Amygdala (tissue), 56 donors: ENCODE data around the gene NINJ2.
"Not testable (repeated sequence)": the region's sequence is repeated elsewhere in the genome, so short reads cannot be mapped to it uniquely, and the experiment has no call there.

Source experiments
- DNase-seq, 56 donors: peaks; one replicate each; lab custom pipeline; 2025; lab: John Stamatoyannopoulos, UW

NINJ2 gene, protein sequence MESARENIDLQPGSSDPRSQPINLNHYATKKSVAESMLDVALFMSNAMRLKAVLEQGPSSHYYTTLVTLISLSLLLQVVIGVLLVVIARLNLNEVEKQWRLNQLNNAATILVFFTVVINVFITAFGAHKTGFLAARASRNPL

DNA sequence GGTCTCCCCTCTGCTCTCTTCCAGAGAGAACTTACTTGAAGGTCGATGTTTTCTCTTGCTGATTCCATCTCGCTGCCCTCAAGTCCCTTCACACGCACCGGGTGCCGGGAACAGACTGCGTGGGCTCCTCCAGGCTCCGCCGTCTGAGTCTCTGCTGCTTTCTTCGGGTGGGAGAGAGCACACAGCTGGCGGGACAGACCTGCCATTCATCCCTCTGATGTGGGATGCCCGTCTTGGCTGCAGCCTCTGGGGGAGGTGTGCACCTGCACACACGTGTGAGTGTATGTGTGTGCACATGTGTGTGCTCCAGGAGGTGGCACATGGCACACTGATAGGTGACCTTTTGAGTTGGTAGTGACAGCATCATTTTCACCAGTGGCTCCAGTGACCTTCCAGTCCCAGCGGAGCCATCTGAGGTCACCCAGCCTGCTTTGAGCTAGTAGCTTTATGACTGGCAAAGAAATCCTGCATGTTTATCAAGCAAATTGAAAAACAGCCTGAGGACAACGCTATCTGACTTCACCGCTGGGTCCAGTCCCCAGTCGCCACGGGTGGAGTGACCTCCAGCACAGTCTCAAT, at the start of gene NINJ2:
TSS of gene NINJ2 (minus strand) at position 153 of the 579 bp plus-strand sequence. CDS start at position 68, 85 bp downstream.
- peak in 18 of 56 donors; percentile 22 to 65 (median 46) for DNase-seq

DNA sequence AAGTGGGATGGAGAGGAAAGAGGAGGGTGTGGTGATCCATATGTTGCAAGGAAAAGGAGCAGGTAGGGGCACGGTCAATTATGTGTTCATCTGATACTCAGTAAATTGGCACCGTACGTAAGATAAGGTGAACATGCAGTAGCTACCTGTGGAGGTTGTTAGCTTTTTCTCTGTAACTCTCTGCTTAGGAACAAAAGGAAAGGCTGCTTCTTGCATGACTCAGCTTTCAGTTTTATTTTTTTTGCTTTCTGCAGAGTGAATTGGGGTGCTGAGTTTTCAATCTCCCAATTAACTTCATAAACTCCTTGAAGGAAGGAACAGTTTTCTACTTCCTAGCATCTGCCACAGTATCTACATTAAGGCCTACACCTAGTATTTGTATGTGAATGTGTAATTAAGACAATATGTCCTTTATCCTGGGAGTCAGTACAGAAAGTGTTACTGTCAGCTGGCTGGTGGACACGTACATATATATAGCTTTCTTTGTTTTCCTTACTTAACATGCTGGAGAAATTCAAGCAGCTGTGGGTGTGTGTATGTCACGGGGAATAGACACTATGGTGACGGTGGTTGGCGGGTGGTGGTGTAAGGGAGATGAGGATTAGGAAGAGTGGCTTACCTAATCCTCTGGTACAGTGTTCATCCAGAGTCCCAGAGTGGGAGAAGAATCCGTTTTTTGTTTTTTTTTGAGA, 49.1 kb upstream of the NINJ2 start:
- DNase-seq = peak in 24 of 56 donors; percentile 4 to 65 (median 30)

DNA sequence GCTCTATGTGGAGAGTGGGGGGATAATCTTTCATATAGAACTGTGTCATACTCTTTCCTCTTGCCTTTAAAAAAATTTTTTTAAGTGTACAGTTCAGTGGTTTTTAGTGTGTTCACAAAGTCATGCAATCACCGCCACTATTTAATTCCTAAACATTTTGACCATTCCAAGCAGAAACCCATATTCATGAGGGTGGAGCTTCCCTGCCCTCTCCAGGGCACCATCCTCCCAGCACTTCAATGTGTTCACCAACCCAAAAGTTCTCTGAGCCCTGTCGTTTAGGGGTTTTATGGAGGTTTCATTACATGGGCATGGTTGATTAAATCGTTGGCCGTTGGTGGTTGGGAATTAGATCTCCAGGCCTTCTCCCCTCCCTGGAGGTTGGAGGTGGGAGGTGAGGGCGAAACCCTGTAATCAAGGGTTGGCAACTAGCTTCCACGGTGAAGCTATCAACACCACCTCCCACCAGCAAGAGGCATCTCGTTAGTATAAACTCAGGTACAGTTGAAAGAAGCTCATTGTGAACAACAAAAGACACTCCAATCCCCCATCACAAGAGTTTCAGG, 46.3 kb upstream of the NINJ2 start:
- no peak for DNase-seq

DNA sequence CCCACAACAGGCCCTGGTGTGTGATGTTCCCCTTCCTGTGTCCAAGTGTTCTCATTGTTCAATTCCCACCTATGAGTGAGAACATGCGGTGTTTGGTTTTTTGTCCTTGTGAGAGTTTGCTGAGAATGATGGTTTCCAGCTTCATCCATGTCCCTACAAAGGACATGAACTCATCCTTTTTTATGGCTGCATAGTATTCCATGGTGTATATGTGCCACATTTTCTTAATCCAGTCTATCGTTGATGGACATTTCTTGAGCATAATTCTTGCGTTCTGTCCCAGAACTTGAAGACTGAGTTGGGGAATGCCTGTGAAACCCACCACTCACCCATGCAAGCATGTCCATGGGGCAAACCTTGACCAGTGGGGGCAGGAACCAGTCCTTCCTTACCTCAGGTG, 44.8 kb upstream of the NINJ2 start:
- not testable (repeated sequence) for DNase-seq

DNA sequence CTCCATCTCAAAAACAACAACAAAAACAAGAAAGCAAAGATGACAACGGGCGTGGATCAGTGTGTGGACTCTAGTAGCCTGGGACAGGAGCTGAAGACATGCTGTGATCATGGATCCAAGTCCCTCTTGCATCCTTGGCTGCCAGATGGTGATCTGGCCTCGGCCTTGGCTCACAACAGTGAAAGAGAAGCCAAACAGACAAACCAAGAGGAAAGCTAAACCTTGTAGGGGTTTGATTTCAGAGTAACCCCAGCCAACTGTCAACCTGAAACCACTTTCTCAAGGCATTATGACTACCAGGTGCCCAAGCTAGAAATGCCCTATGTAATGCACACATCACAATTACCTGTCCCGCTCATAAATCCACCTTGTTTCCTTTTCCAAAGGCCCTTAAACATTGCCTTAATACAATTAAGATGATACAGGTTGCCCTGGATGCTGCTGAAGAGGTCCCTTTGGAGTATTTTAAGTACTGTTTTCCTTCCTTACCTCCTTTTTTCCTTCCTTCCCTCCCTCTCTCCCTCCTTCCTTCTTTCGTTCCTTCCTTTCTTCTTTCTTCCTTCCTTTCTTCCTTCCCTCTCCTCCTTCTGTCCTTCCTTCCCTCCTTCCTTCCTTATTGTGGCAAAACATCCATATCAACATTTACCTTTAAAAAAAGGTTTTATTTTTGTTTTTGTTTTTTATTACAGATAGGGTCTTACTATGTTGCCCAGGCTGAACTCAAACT, 41.4 kb upstream of the NINJ2 start:
- no peak for DNase-seq

DNA sequence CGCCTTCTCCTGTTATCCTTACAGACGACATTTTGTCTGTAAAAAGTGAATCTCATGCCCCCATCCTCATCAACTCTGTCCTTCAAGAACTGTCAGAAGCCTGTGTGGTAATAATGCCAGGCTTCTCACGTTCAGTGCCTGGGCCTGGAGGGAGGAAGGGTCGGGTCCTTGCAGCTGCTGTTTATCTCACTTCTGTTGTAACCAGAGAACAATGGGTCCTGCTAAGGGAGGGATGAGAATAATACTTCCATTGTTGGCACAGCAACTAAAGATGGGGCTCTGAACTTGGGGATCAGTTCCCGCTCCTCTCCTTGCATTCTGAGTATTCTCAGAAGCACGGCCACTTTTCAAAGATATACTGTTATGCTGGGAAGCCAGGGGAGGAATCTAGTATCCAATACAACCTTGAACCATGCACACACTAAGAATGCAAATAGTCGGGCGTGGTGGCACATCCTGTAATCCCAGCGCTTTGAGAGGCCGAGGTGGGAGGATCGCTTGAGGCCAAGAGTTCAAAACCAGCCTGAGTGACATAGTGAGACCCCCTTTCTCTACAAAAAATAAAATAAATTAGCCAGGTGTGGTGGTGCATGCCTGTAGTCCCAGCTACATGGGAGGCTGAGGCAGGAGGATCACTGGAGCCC, 38.8 kb upstream of the NINJ2 start:
- DNase-seq = peak in 49 of 56 donors; percentile 3 to 87 (median 59)

DNA sequence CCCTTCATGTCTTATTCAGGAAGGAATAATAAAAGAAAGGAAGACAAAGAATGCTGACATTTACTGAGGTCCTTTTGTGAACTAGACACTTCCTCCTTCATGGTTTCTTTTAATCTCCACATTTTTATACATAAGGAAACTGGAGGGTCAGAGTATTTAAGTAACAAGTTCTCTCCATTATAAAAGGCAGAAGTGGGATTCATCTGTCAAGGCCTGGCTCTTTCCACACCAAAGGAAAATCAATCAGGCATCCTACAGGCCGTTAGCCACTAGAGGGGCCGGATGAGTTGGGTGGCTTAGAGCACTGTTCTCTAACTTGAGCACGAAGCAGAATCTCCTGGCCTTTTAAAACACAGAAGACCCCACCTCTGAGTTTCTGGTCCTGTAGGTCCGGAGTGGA, 36.8 kb upstream of the NINJ2 start:
- DNase-seq = peak in 1 of 56 donors; percentile 25

DNA sequence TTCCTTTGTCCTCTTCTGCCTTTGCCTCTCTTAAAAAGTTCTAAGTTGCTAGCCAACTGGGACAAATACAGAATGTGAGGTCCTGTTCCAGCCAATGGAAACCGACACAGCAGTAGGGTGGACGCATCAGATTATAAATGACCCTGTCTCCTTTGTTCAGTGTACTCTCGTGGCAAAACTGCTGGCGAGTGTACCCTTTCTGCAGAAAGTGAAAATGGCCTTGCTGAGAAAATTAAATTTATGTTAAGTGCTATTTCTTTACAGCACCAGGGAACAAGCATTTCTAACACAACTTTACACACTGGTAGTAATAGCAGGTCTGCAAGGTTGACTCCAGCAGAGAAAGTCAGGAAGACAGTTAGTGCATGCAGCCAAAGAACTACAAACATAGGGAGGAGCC, 35.0 kb upstream of the NINJ2 start:
- not testable (repeated sequence) for DNase-seq

DNA sequence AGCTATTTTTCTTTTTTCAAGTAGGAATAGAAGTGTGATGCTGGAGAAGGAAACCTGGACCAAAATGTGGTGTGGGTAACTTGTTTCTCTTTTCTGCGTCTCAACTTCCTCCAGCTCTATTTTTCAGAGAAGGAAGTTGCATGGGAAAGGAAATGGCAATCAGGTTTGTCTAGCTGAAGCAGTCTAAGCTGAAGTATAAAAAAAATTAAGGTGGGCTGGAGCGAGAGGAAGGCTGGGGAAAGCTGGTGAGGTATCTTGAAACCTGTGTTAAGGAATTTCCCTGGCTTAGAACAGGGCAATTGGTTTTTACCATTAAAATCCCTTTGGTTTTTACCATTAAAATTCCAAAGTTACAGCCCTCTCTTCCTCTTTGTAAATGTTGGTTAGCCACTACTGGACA, 34.2 kb upstream of the NINJ2 start:
- DNase-seq = no peak

DNA sequence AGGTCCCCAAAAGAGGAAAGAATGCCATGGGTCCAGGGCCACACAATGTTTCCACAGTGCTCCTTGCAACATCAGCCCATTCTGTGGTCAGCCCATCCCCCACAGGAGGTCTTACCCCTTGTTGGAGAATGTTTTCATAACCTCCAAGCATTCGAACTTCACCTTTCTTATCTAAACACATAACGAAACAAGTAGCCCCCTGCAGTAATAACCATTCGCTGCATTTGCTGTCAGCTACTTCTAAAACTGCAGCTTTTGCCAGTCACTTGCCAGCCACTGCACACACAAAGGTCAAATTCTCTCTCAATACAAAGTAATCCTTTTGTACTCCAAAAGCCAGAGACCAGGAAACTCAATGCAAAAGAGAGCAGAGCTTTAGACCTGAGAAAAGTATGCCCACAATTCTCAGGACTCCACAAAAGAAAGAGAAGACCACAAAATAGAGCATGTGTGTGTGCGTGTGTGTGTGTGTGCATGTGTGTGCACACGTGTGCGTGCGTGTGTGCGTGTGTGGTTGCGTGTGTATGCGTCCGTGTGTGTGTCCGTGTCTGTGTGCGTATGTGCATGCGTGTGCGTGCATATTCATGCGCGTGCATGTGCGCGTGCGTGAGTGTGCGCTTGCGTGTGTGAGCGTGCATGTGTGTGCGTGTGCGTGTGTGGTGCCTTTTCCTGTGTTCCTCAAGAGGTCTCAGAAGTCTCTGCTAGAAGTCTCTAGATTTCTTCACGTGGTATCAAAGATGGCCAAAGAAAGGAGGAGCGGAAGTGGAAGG, 31.7 kb upstream of the NINJ2 start:
- DNase-seq = peak in 2 of 56 donors; percentile 14 to 27

DNA sequence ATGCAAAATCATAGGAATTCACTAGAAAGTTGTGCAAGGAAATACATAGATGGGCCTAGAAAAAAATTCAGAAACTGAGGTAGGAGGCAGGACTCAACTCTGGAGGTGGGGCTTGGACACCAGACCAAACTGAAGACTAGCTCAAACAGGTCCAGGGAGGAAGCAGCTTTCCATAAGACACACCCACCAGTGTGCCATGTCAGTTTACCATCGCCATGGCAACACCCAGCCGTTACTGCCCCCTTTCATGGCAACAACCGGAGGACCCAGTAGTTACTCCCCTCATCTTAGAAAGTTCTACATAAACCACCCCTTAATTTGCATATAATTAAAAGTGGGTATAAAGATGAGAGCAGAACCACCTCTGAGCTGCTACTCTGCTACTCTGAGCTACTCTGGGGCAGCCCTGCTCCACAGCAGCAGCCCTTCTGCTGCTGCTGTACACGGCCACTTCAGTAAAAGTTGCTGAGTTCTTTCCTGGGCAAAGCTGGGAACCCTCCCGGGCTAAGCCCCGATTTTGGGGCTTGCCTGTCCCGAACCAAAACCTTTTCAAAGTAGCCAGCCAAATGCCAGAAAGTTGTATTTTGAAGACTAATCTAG, 30.8 kb upstream of the NINJ2 start:
- DNase-seq = no peak

DNA sequence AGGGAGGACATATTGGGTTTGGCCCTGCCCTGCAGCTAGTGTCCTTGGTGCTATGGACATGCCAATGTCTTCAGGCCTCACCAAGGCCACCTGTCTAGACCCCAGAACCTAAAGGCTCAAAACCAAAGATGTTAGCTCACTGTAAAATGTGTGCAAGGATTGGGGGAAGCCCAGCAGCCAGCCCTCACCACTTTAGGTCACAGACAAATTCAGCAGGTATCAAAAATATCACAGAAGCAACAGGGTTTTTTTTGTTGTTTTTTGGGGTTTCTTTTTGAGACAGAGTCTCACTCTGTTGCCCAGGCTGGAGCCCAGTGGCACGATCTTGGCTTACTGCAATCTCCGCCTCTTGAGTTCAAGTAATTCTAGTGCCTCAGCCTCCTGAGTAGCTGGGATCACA, 29.0 kb upstream of the NINJ2 start:
- DNase-seq = no peak

DNA sequence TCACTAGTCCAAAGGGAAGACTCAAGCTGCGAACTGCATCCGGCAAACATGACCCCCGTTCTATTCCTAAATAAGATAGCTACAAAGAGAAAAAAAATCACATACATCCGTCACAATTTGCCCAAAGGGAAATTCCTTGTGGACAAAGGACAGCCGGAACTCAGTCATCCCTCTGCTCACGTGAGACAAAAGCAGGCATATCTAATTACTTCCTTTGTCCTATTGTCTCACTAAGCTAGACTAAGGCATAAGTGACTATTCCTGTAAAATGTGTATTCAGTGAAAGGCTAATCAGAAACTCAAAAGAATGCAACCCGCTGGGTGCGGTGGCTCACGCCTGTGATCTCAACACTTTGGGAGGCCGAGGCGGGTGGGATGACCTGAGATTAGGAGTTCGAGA, 27.2 kb upstream of the NINJ2 start:
- DNase-seq = no peak

DNA sequence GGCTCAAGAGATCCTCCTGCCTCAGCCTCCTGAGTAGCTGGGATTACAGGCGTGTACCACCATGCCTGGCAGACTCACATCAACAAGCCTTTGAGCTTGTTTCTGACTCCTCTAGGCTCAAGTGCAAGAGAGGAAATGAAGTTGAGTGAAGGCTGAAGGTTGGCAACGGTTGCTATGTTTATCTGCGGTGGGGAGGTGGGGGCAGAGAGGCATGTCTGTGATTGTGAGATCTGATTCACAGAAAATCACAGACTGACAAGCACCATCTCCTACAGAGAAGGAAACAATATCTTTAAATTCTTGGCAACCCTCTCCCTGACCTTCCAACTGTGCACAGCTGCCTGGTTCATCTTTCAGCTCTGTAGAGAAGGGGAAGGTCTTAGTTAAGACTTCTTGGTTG, 22.1 kb upstream of the NINJ2 start:
- no peak for DNase-seq

DNA sequence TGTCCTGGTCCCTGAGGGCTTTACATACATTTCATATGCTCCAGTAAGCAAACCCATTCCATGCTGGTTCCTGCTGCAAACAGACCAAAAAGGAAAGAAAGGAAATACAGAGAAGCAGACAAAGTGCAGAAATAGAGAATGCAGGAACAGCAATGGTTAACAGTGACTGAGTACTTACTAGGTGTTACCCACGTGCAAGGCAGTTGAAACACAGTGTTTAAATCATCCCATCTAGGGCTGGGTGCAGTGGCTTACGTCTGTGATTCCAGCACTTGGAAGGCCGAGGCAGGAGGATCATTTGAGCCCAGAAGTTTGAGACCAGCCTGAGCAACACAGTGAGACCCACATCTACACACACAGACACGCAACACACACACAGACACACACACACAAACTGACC, 21.2 kb upstream of the NINJ2 start:
- DNase-seq = no peak

DNA sequence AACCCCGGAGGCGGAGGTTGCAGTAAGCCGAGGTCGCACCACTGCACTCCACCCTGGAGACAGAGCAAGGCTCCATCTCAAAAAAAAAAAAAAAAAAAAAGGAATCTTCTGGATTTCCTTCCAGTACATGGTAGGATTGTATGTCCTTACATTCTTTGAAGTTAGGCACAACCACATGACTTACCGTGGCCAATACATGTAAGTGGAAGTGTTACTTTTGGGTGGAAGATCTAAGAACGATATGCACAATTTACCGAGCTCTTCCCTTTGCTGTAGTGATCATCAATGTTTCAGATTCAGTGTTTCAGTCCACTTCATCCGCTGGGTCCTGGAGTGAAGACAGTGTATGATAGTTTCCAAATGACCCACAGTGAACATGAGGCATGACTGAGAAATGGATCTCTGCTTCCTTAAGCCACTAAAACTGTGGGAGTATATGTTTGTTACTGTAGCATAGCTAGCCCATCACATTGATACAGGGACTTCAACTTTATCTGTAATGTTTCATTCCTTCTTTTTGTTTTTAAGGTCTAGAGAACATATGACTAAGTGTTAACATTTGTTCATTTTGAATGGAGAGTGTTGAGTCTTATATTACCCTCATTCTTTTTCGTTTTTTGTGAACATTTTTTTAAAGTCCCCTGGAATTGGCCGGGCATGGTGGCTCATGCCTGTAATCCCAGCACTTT, 18.5 kb upstream of the NINJ2 start:
- DNase-seq = no peak

DNA sequence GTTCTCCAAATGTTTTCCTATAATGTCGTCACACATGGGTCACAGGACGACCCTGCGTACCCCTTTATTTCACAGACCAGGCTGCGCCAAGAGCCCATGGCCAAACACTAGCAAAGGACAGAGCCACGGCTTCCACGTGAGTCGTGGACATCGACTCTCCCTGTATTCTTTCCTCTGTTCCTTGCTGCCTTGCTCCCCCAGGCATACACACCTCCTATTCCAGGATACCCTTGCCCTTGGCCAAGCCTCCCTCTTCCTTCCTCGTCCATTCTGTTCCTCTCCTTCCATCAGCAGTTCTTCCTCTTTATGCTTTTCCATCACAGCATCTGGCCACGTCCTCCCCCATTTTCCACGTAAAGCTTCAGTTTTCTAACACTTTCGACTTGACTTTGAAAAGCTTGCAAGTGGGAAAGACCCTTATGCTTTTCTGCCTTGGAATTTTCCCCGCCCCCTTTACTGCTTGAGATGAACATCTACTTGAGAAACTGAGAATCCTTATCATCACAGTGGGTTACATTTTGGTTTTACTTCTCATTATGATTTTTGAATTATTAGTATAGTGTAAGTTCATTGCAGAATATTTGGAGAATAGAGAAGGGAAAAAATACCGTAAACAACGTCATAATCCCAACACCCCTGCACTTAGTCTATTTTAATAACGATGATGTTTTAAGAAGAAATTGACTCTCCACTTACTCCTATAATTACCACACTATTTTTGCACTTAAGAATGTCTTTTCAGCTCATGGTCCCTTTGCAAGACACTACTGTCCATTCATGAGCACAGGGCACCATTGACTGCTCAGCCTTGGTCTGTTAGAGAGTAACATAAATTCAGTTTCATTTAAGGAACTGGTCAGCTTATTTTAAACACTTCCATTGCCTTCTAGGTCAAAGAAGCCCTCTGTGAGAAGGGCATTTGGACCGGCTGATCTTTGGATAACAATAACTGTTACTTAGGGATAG, 15.8 kb upstream of the NINJ2 start:
- no peak for DNase-seq

DNA sequence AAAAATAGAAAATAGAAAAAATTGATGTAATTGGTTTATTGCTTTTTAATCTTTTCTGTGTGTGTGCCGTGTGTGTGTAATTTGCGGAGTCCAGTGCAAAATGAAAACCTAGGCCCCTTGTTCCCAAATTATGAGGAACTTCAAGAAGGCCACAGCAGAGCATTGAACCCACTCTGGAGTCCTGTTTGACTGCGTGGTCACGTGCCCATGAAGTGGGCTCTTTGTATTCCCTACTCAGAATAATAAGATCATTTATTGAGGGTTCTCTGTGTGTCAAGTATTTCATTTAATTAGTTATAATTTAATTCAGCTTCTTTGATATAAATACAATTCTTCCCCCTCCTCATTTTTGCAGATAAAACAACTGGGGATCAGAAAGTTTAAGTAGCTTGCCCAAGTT, 12.3 kb upstream of the NINJ2 start:
- DNase-seq = peak in 4 of 56 donors; percentile 12 to 38 (median 28)
